Measurements from ENCODE around the gene AHCY. TPM values are rescaled to one million over a fixed set of nuclear protein-coding genes. Genes with fewer than 3 reads are reported as not detected.

Gene AHCY
- total RNA-seq, 5 donors from 2014 or later (not counting 1 experiment from before 2014, with no cell fraction given), result 15.3 to 28.3 (median 23.9) TPM

DNA sequence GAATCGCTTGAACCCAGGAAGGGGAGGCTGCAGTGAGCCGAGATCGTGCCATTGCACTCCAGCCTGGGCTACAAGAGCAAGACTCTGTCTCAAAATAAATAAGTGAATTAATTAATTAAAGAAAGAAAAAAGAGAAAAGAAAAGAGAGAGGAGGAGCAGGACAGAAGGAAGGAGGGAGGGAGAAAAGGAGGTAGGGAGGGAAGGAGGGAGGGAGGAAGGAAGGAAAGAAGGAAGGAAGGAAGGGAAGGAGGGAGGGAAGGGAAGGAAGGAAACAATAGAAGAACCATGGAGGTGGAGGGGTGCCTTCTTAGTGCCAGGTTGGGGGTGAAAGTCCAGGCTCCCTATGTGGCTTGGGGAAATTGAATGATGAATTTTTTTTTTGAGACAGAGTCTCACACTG lies 6.5 kb upstream of the AHCY start:
- Mint-ChIP-seq H3K27me3 (peaks cover 4 to 19% of the 10 kb centered on the region in 2 donors), H3K4me1 (peaks cover 5 to 15% (median 7%) of the 10 kb centered on the region in 3 donors), H3K27ac (no peak overlapping the region), H3K36me3 (no peaks in the 10 kb centered on the region), H3K9me3 (no peaks in the 10 kb centered on the region), H3K4me3 (no peak overlapping the region)
- no peak overlapping the region for H3K27ac ChIP-seq (ENCODE audit: low read length)
- H3K4me1 ChIP-seq (ENCODE audit: control insufficient read depth in 1 of 2, extremely low read depth in 1 of 2, insufficient read depth in 2 of 2, low read length in 2 of 2), result peaks cover 0 to 21% of the 10 kb centered on the region in 2 experiments
- WGBS (ENCODE audit: insufficient coverage), result no CpG with 5 or more reads among the region's 3 CpGs
- ATAC-seq (replicated peaks in 1 of 4), result no peak
- CTCF ChIA-PET, result interaction anchor here in 1 of 2 donors (0.6 to 4.7 kb wide), 2 partner anchors 185 to 461 kb away, joined by 6 to 67 read pairs; no protein-coding TSS in a partner anchor
- no peaks in the 10 kb centered on the region for H3K36me3 ChIP-seq (ENCODE audit: control insufficient read depth in 2 of 2, extremely low read depth in 1 of 2, insufficient read depth in 1 of 2, low read length in 1 of 2)
- no peaks in the 10 kb centered on the region for H3K9me3 ChIP-seq
- H3K27me3 ChIP-seq (replicated peaks in 1 of 2; ENCODE audit: control insufficient read depth in 2 of 2, extremely low read depth in 1 of 2, insufficient read depth in 2 of 2, low read length in 1 of 2), result peaks cover 4 to 27% of the 10 kb centered on the region in 2 experiments
- no peak for DNase-seq
- POLR2A ChIA-PET, result interaction anchor here in 1 of 2 donors (0.6 kb wide), 1 partner anchor 176 kb away, joined by 4 read pairs; no protein-coding TSS in a partner anchor
- H3K4me3 ChIP-seq (ENCODE audit: control insufficient read depth in 1 of 2, extremely low read depth in 1 of 2, low read length in 1 of 2), result no peak overlapping the region

DNA sequence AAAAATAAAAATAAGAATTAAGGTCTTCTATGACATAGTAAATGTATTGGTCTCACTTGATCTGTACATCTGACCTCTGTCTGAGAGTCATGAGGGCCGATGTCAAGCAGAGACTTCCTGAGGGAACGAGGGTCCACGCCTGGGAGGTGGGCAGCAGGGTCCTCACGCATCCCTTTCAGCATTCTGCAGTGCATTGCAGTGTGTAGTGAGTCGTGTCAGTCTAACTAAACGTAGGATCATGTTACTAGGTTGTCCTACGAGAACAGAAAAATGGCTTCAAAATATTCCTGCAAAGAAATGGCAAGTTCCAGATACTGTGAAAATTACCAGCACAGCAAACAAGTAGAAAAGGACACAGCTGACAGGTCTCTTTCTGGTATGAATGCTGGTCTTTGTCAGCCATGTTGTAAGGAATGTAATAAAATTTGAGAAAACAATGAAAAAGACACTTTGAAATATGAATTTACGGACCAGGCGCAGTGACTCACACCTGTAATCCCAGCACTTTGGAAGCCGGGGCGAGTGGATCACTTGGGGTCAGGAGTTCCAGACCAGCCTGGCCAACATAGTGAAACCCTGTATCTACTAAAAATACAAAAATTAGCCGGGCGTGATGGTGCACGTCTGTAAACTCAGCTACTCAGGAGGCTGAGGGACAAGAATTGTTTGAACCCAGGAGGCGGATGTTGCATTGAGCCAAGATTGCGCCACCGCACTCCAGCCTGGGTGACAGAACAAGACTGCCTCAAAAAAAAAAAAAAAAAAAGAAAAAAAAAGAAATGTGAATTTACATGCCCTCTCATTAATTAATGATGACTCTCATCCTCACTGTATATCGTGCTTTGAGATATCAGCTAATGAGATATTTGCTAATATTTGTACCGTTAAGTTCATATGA lies 2.4 kb upstream of the AHCY start:
- H3K27me3 Mint-ChIP-seq, result peaks cover 0 to 3% of the 10 kb centered on the region in 2 donors
- no peak overlapping the region for H3K27ac Mint-ChIP-seq
- H3K27ac ChIP-seq (ENCODE audit: low read length), result no peak overlapping the region
- peaks cover 0 to 6% of the 10 kb centered on the region in 2 experiments for H3K27me3 ChIP-seq (replicated peaks in 1 of 2; ENCODE audit: control insufficient read depth in 2 of 2, extremely low read depth in 1 of 2, insufficient read depth in 2 of 2, low read length in 1 of 2)
- H3K36me3 Mint-ChIP-seq, result no peaks in the 10 kb centered on the region
- H3K4me3 Mint-ChIP-seq, result no peak overlapping the region
- WGBS (ENCODE audit: insufficient coverage), result 93% methylated on average over 14 of the region's 19 CpGs
- H3K36me3 ChIP-seq (ENCODE audit: control insufficient read depth in 2 of 2, extremely low read depth in 1 of 2, insufficient read depth in 1 of 2, low read length in 1 of 2), result no peaks in the 10 kb centered on the region
- no peaks in the 10 kb centered on the region for H3K9me3 Mint-ChIP-seq
- POLR2A ChIA-PET, result no interaction called here
- H3K4me3 ChIP-seq (ENCODE audit: control insufficient read depth in 1 of 2, extremely low read depth in 1 of 2, low read length in 1 of 2), result no peak overlapping the region
- no peaks in the 10 kb centered on the region for H3K9me3 ChIP-seq
- H3K4me1 ChIP-seq (ENCODE audit: control insufficient read depth in 1 of 2, extremely low read depth in 1 of 2, insufficient read depth in 2 of 2, low read length in 2 of 2), result peaks cover 4 to 15% of the 10 kb centered on the region in 2 experiments
- CTCF ChIA-PET, result no interaction called here
- peaks cover 12 to 21% (median 15%) of the 10 kb centered on the region in 3 donors for H3K4me1 Mint-ChIP-seq
- ATAC-seq (replicated peaks in 1 of 4), result no peak
- no peak for DNase-seq

DNA sequence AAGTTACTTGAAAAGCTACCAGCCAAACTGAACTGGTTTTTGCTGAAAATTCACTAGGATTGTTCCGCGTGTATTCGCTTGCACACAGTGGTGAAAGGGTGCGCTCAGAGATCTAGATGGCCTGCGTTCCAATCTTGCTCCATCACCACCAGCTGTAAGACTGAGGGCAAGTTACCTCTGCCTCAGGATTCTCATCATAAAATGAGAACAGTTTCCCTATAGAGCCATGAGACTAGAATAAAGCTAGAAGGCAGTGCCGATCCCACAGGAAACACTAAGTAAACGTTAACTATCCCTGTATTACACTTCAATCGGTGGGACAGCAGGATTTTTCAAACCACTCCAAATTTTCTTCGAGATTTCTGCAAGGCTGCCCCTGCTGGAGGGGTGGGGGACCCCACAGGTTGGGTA lies 838 bp downstream of the AHCY start:
- DNase-seq (peak in 1 of 35 experiments; percentile 4), ATAC-seq (replicated peaks in 1 of 4) (no peak)
- Mint-ChIP-seq H3K4me3 (peak overlapping the region; percentile 75 to 86 (median 81)), H3K27ac (peak overlapping the region; percentile 15 to 82), H3K9me3 (no peaks in the 10 kb centered on the region), H3K4me1 (peaks cover 12 to 21% (median 15%) of the 10 kb centered on the region in 3 donors), H3K27me3 (no peaks in the 10 kb centered on the region), H3K36me3 (no peaks in the 10 kb centered on the region)
- Histone ChIP-seq H3K27me3 (replicated peaks in 1 of 2; ENCODE audit: control insufficient read depth in 2 of 2, extremely low read depth in 1 of 2, insufficient read depth in 2 of 2, low read length in 1 of 2) (no peaks in the 10 kb centered on the region), H3K4me1 (ENCODE audit: control insufficient read depth in 1 of 2, extremely low read depth in 1 of 2, insufficient read depth in 2 of 2, low read length in 2 of 2) (peaks cover 4 to 15% of the 10 kb centered on the region in 2 experiments), H3K4me3 (ENCODE audit: control insufficient read depth in 1 of 2, extremely low read depth in 1 of 2, low read length in 1 of 2) (peak overlapping the region; percentile 58 to 82), H3K9me3 (no peaks in the 10 kb centered on the region), H3K36me3 (ENCODE audit: control insufficient read depth in 2 of 2, extremely low read depth in 1 of 2, insufficient read depth in 1 of 2, low read length in 1 of 2) (no peaks in the 10 kb centered on the region), H3K27ac (ENCODE audit: low read length) (peak overlapping the region; percentile 46)
- POLR2A ChIA-PET, result no interaction called here
- CTCF ChIA-PET, result interaction anchor here (0.6 to 3.1 kb wide), 5 partner anchors 10 to 213 kb away, joined by 3 to 12 read pairs (median 3); partner anchors contain the start of gene ITCH (in 1 of the 2)
- 66% methylated on average over 5 of the region's 9 CpGs for WGBS (ENCODE audit: insufficient coverage)

GRCh38 chr20:34301587-34302311 lies 1.4 kb downstream of the AHCY start:
- WGBS (ENCODE audit: insufficient coverage), result 90% methylated on average over 3 of the region's 17 CpGs
- DNase-seq (no peak), ATAC-seq (replicated peaks in 1 of 4) (no peak)
- Mint-ChIP-seq H3K4me3 (peak overlapping the region; percentile 75 to 86 (median 81)), H3K36me3 (no peaks in the 10 kb centered on the region), H3K9me3 (no peaks in the 10 kb centered on the region), H3K27me3 (no peaks in the 10 kb centered on the region), H3K4me1 (peaks cover 12 to 21% (median 15%) of the 10 kb centered on the region in 3 donors), H3K27ac (peak overlapping the region; percentile 15 to 82)
- H3K4me1 ChIP-seq (ENCODE audit: control insufficient read depth in 1 of 2, extremely low read depth in 1 of 2, insufficient read depth in 2 of 2, low read length in 2 of 2), result peaks cover 4 to 15% of the 10 kb centered on the region in 2 experiments
- H3K27me3 ChIP-seq (replicated peaks in 1 of 2; ENCODE audit: control insufficient read depth in 2 of 2, extremely low read depth in 1 of 2, insufficient read depth in 2 of 2, low read length in 1 of 2), result no peaks in the 10 kb centered on the region
- H3K9me3 ChIP-seq, result no peaks in the 10 kb centered on the region
- H3K27ac ChIP-seq (ENCODE audit: low read length), result no peak overlapping the region
- ChIA-PET POLR2A (interaction anchor here in 1 of 2 donors (0.6 kb wide), 1 partner anchor 251 kb away, joined by 4 read pairs; no protein-coding TSS in a partner anchor), CTCF (interaction anchor here (0.5 to 3.1 kb wide), 4 partner anchors 11 to 779 kb away, joined by 3 to 12 read pairs (median 4); no protein-coding TSS in a partner anchor)
- no peak overlapping the region for H3K4me3 ChIP-seq (ENCODE audit: control insufficient read depth in 1 of 2, extremely low read depth in 1 of 2, low read length in 1 of 2)
- no peaks in the 10 kb centered on the region for H3K36me3 ChIP-seq (ENCODE audit: control insufficient read depth in 2 of 2, extremely low read depth in 1 of 2, insufficient read depth in 1 of 2, low read length in 1 of 2)

DNA sequence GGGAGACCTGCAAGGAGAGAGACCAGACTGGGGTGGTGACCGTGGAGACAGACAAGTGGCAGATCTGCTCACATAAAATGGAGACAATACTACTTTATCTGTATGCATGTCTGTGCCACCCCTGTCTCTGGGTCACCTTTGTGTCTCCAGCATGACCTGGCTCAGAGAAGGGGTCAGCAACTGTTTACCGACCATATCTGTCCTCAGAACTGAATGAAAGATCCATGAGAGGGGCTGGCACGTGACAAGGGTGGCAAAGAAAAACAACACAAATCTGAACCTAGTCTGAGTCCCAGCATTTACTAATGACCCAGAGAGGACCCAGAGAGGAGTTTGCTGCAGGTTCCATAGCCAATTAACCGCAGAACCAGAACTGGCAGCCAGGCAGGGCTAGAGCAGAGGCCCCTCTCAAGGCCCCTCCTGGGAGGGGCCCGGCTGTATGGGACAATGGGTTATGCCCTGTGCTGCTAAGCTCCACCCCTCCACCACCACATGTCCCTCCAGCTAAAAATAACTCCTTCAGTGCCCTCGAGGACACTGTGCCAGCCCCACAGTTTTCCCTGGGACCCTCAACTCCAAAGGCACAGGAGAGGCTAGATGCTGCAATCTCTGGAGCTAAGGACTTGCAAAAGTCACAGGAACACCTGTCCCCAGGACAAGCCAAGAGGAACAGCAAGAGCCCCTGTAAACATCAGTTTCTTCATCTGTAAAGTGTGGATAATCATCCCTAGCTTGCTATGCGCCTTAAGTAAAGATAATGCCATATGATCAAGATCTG lies 2.2 kb downstream of the AHCY start:
- 86% methylated on average over 4 of the region's 7 CpGs for WGBS (ENCODE audit: insufficient coverage)

More for the DNA sequence above, 2.2 kb downstream of the AHCY start:
- no peak overlapping the region for H3K27ac ChIP-seq (ENCODE audit: low read length)
- H3K27me3 ChIP-seq (replicated peaks in 1 of 2; ENCODE audit: control insufficient read depth in 2 of 2, extremely low read depth in 1 of 2, insufficient read depth in 2 of 2, low read length in 1 of 2), result no peaks in the 10 kb centered on the region
- Mint-ChIP-seq H3K27me3 (no peaks in the 10 kb centered on the region), H3K9me3 (no peaks in the 10 kb centered on the region), H3K36me3 (no peaks in the 10 kb centered on the region), H3K4me1 (peaks cover 12 to 21% (median 15%) of the 10 kb centered on the region in 3 donors), H3K27ac (no peak overlapping the region), H3K4me3 (peak overlapping the region; percentile 68 to 86 (median 75))
- no peak for DNase-seq
- CTCF ChIA-PET, result interaction anchor here (0.5 to 1.8 kb wide), 3 partner anchors 12 to 780 kb away, joined by 3 to 6 read pairs (median 3); no protein-coding TSS in a partner anchor
- H3K4me3 ChIP-seq (ENCODE audit: control insufficient read depth in 1 of 2, extremely low read depth in 1 of 2, low read length in 1 of 2), result no peak overlapping the region
- no peaks in the 10 kb centered on the region for H3K36me3 ChIP-seq (ENCODE audit: control insufficient read depth in 2 of 2, extremely low read depth in 1 of 2, insufficient read depth in 1 of 2, low read length in 1 of 2)
- no peaks in the 10 kb centered on the region for H3K9me3 ChIP-seq
- H3K4me1 ChIP-seq (ENCODE audit: control insufficient read depth in 1 of 2, extremely low read depth in 1 of 2, insufficient read depth in 2 of 2, low read length in 2 of 2), result peaks cover 4 to 15% of the 10 kb centered on the region in 2 experiments
- POLR2A ChIA-PET, result interaction anchor here in 1 of 2 donors (0.6 kb wide), 1 partner anchor 250 kb away, joined by 4 read pairs; no protein-coding TSS in a partner anchor
- ATAC-seq (replicated peaks in 1 of 4), result no peak

Data from T-cell (primary cell).